Measurements from ENCODE around the gene DENND1A.

DENND1A gene

DNA sequence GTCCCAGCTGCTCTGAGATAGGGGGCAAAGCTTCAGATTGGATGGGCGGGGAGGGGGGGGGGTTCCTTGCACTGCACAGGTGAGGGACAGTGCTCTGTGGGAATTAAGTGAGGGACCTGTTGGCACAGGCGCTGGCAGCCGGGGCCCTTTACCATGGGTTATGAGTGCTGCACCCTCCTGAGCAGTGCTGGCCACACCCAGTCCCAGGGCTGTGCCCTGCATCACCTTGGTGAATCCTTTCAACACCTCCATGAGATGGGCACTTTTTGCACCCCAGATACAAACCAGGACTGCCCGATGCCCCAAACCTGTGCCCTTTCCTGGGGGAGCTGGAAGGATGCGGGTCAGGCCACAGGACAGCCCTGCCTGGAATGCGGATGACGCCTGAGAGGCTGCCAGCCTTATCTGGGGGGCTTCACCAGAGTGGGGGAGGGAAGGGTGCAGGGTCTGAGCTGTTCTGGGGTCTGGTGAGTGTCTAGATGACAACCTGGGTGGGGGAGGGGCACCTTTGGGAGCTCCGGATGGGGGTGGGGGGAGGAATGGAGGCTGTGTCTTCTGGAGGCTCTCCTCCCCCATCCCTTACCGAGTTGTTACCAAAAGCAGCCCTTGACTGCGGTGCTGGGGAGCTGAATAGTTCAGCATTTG lies 568.7 kb downstream of the DENND1A start:
- peaks cover 92% of the 10 kb centered on the region for H3K4me1 ChIP-seq (ENCODE audit: control insufficient read depth, insufficient read depth, low read length, poor library complexity, severe bottlenecking)
- peak overlapping the region; percentile 96 for H3K27ac ChIP-seq (ENCODE audit: low read depth, low read length, severe bottlenecking)

DNA sequence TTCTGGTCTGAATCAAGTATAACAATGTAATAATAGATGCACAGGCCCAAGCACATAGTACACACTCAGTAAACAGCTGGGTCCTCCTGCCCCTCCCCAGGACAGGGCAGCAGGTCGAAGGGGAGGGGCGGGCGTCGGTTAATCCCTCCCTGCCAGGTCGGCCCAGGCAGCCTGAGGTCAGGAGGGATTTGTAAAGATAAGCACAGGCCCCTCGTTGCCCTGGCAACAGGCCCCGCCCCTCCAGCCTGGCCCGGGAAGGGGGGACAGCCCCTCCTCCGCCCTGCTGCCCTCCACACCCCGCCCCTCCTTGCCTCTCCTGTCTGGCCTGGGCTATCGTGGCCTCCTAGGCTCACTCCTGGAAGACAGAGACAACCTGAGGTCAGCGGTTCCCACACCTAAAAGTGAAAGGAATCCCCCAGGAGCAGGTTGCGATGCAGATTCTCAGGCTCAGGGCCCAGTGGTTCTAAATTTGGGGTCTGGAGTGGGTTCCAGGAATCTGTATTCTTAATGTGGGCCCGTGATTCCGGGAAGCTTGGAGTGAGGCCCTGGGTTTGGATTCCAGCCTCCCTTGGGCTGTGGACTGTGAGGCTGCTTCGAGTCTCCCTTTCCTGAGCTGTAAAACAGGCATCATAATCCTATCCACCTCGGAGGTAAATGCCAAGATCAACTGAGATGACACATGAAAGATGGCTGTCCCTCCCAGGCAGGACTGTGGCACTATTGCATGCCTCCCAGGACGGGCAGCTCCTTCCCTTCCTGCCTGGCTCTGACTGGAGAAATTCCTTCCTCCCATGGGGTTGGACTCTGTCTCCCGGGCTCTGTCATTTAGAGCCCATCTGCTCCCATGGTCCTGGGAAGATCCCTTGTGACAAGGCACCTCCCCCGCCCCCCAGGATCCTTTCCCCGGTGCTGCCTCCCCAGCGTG lies 569.5 kb downstream of the DENND1A start:
- WGBS, 2 experiments (ENCODE audit: insufficient coverage in 2 of 2) = 21 to 22% methylated on average over 14 to 17 of the region's 22 CpGs

More for the DNA sequence above, 568.7 kb downstream of the DENND1A start:
- no peak overlapping the region for H3K4me3 ChIP-seq (ENCODE audit: extremely low read depth, insufficient read depth, low read length, poor library complexity, severe bottlenecking)
- peaks cover 12% of the 10 kb centered on the region for H3K36me3 ChIP-seq (ENCODE audit: control insufficient read depth, insufficient read depth, low read length)
- 59 to 73% methylated on average over 3 to 4 of the region's 10 CpGs for WGBS, 2 experiments (ENCODE audit: insufficient coverage in 2 of 2)
- no peaks in the 10 kb centered on the region for H3K9me3 ChIP-seq (ENCODE audit: control insufficient read depth, low read length)

DNA sequence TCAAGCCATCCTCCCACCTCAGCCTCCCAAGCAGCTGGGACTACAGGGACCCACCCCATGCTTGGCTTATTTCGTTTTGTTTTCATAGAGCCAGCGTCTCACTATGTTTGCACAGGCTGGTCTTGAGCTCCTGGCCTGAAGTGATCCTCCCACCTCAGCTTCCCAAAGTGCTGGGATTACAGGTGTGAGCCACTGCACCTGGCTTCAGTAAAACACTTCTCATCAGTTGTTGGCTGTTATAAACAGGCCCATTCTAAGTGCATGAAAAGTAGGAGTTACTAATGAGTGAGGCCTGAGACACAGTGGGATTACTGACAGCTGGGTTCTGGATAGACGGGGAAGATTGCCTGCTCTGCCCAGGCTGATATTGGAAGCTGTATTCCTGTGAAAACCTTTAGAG lies 570.4 kb downstream of the DENND1A start:
- Histone ChIP-seq H3K27ac (ENCODE audit: low read depth, low read length, severe bottlenecking) (peak overlapping the region; percentile 96), H3K4me3 (ENCODE audit: extremely low read depth, insufficient read depth, low read length, poor library complexity, severe bottlenecking) (no peak overlapping the region), H3K4me1 (ENCODE audit: control insufficient read depth, insufficient read depth, low read length, poor library complexity, severe bottlenecking) (peaks cover 82% of the 10 kb centered on the region), H3K36me3 (ENCODE audit: control insufficient read depth, insufficient read depth, low read length) (no peaks in the 10 kb centered on the region), H3K9me3 (ENCODE audit: control insufficient read depth, low read length) (no peaks in the 10 kb centered on the region)
- WGBS, 2 experiments (ENCODE audit: insufficient coverage in 2 of 2) = 60 to 66% methylated on average over 2 to 3 of the region's 3 CpGs

More for the DNA sequence above, 569.5 kb downstream of the DENND1A start:
- Histone ChIP-seq H3K4me3 (ENCODE audit: extremely low read depth, insufficient read depth, low read length, poor library complexity, severe bottlenecking) (no peak overlapping the region), H3K9me3 (ENCODE audit: control insufficient read depth, low read length) (no peaks in the 10 kb centered on the region), H3K27ac (ENCODE audit: low read depth, low read length, severe bottlenecking) (peak overlapping the region; percentile 96), H3K4me1 (ENCODE audit: control insufficient read depth, insufficient read depth, low read length, poor library complexity, severe bottlenecking) (peaks cover 89% of the 10 kb centered on the region), H3K36me3 (ENCODE audit: control insufficient read depth, insufficient read depth, low read length) (peaks cover 7% of the 10 kb centered on the region)

DNA sequence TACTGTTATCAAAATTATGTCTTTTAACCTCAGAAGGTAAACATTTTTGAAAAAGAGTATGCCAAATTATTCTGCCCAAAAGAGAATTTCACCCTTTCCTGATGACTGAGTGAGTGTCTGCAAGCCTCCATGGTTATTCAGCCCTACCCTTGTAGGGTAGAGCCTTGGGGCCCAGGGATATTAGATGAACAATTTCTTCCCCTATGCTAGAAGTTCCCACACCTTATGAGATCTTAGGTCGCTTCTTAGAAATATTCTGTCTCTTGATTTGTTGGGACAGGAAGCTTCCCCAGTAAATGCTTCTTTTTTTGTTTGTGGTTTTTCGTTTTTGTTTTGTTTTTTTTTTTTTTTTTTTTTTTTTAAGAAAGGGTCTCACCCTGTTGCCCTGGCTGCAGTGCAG lies 570.8 kb downstream of the DENND1A start:
- no peak overlapping the region for H3K4me3 ChIP-seq (ENCODE audit: extremely low read depth, insufficient read depth, low read length, poor library complexity, severe bottlenecking)
- peaks cover 77% of the 10 kb centered on the region for H3K4me1 ChIP-seq (ENCODE audit: control insufficient read depth, insufficient read depth, low read length, poor library complexity, severe bottlenecking)
- peak overlapping the region; percentile 96 for H3K27ac ChIP-seq (ENCODE audit: low read depth, low read length, severe bottlenecking)
- WGBS, 2 experiments (ENCODE audit: insufficient coverage in 2 of 2) = no CpG with 5 or more reads among the region's 2 CpGs
- H3K36me3 ChIP-seq (ENCODE audit: control insufficient read depth, insufficient read depth, low read length) = no peaks in the 10 kb centered on the region
- H3K9me3 ChIP-seq (ENCODE audit: control insufficient read depth, low read length) = no peaks in the 10 kb centered on the region

DNA sequence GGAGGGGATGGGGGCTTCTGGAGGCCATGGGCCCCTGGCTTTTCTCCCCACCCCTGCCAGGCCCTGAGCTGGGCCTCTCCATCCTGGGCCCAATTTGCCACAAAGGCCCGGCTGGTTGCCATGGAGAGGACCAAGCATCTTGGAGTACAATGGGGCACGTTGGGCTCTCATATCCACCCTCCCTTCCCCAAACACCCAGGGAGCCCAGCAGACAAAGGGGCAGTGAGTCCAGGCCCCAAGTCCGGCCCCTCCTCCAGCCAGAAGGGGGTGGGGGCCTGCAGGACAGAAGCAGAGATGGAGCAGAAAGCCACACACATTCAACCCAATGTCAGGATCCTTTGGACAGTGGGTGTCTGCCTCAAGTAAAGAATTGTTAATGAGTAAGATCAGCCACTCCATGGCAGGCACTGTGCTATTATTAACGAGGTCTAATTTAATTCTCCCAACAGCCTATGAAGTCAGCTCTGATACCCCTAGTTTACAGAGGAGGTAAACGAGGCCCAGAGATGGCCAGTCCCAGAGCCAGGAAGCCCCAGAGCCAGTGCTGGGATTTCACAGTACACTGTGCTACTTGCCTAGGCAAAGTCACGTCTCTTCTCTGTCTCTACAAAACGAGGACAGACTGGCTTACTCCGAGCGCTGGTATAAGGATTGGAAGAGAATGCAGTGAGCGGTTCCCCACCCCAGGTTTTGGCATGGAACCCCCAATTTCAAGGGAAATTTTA lies 571.6 kb downstream of the DENND1A start:
- WGBS, 2 experiments (ENCODE audit: insufficient coverage in 2 of 2) = 54 to 59% methylated on average over 7 of the region's 10 CpGs
- Histone ChIP-seq H3K9me3 (ENCODE audit: control insufficient read depth, low read length) (no peaks in the 10 kb centered on the region), H3K27ac (ENCODE audit: low read depth, low read length, severe bottlenecking) (peak overlapping the region; percentile 74), H3K4me1 (ENCODE audit: control insufficient read depth, insufficient read depth, low read length, poor library complexity, severe bottlenecking) (peaks cover 70% of the 10 kb centered on the region), H3K4me3 (ENCODE audit: extremely low read depth, insufficient read depth, low read length, poor library complexity, severe bottlenecking) (peak overlapping the region; percentile 58), H3K36me3 (ENCODE audit: control insufficient read depth, insufficient read depth, low read length) (no peaks in the 10 kb centered on the region)

DNA sequence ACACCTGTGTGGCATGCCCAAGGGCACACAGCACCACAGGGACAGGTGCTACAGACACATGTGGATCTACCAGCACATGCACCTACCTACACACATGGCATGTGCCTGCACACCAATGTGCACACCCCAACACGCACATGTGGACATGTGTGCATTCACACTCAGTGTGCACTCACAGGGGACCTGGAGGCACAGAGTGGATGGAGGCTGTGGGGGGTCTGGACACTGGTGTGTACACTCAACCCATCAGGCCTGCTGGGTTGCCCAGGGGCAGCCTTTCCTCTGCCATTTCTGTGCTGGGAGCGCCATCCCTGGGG lies 572.2 kb downstream of the DENND1A start:
- Histone ChIP-seq H3K4me3 (ENCODE audit: extremely low read depth, insufficient read depth, low read length, poor library complexity, severe bottlenecking) (peak overlapping the region; percentile 58), H3K4me1 (ENCODE audit: control insufficient read depth, insufficient read depth, low read length, poor library complexity, severe bottlenecking) (peaks cover 64% of the 10 kb centered on the region), H3K36me3 (ENCODE audit: control insufficient read depth, insufficient read depth, low read length) (no peaks in the 10 kb centered on the region), H3K27ac (ENCODE audit: low read depth, low read length, severe bottlenecking) (peak overlapping the region; percentile 74), H3K9me3 (ENCODE audit: control insufficient read depth, low read length) (no peaks in the 10 kb centered on the region)
- 100% methylated on average over 2 of the region's 2 CpGs for whole genome bisulfite sequencing, 2 experiments (ENCODE audit: insufficient coverage in 2 of 2)

DNA sequence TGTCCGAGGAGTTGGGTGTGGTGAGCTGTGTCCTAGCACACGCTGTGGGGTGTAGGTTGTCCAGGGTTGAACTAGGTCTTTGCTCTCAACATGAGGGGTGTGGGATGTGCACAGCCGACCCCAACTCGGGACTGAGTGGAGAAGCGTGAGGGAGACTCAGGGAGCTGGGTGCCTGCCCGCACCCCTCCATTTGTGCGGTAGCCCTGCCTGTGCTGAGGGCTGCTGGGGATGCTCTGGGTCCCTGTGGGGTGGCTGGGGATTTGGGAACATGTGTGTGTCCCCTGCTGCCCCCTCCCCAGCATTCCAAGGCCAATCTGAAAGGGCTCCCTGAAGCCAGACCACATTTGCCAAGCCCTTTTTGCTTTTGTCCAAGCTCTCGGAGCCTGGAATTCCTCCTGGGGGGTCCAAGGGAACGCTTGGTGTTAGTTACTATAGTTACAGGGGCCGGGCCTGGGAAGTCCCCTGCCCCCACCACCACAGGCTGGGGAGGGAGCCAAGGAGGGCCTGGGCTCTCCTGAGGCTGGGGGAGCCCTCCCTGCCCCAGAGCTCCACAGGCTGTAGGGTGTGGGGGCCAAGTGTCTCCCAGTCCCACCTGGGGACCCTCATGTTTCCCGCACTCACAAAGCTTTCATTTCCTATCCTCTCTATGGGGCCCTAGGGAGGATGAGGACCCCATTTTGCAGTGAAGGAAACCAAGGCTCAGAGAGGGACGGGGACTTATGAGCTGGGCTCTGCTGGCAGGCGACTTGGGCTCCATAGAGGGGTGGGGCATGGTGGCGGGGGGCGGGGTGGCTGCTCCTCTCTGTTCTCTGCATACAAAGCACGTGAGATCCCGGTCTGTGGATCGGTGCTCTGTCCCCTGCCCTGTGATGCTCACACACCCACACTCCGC lies 572.8 kb downstream of the DENND1A start:
- peak overlapping the region; percentile 58 for H3K4me3 ChIP-seq (ENCODE audit: extremely low read depth, insufficient read depth, low read length, poor library complexity, severe bottlenecking)
- peaks cover 58% of the 10 kb centered on the region for H3K4me1 ChIP-seq (ENCODE audit: control insufficient read depth, insufficient read depth, low read length, poor library complexity, severe bottlenecking)
- H3K36me3 ChIP-seq (ENCODE audit: control insufficient read depth, insufficient read depth, low read length) = no peaks in the 10 kb centered on the region
- WGBS, 2 experiments (ENCODE audit: insufficient coverage in 2 of 2) = 31 to 58% methylated on average over 10 to 13 of the region's 19 CpGs
- peak overlapping the region; percentile 74 for H3K27ac ChIP-seq (ENCODE audit: low read depth, low read length, severe bottlenecking)
- H3K9me3 ChIP-seq (ENCODE audit: control insufficient read depth, low read length) = no peaks in the 10 kb centered on the region

DNA sequence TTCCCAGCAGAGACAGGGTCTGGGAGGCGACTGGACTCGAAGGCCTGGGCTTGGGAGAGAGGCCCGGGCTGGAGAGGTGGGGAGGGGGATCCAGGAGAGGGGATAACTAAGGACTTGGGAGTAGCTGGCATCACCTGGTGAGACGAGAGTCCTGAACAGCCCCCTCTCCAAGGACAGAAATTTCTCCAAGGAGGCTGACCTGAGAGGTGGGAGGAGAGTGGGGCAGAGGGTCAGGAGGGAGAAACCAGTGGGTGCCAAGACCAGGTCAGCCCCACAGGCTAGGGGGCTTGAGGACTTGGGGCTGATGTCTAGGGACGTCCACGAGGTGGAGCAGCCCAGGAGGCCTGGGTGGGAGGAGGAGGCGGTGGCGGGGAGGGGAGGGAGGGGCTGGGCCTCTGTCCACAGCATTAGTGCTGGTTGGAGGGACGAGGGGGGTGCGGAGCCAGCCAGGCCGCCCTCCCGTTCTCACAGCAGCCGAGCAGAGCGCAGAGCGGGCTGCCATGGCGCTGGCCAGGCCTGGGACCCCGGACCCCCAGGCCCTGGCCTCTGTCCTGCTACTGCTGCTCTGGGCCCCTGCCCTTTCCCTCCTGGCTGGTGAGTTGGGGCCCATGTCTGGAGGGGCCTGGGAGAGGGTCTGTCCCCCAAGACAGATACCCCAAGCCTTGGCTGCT lies 574.0 kb downstream of the DENND1A start, which contains the start of gene CRB2:
Gene CRB2 (plus strand): TSS at position 437 of the 671 bp plus-strand sequence. CDS start 64 bp downstream, at position 501.
- H3K4me1 ChIP-seq (ENCODE audit: control insufficient read depth, insufficient read depth, low read length, poor library complexity, severe bottlenecking) = peaks cover 47% of the 10 kb centered on the region
- no peaks in the 10 kb centered on the region for H3K36me3 ChIP-seq (ENCODE audit: control insufficient read depth, insufficient read depth, low read length)
- H3K27ac ChIP-seq (ENCODE audit: low read depth, low read length, severe bottlenecking) = peak within 1 kb of the TSS; percentile 43
- peak within 1 kb of the TSS; percentile 58 for H3K4me3 ChIP-seq (ENCODE audit: extremely low read depth, insufficient read depth, low read length, poor library complexity, severe bottlenecking)
- WGBS, 2 experiments (ENCODE audit: insufficient coverage in 2 of 2) = 1 to 4% methylated on average over 9 to 12 of the region's 17 CpGs
- H3K9me3 ChIP-seq (ENCODE audit: control insufficient read depth, low read length) = no peaks in the 10 kb centered on the region

DNA sequence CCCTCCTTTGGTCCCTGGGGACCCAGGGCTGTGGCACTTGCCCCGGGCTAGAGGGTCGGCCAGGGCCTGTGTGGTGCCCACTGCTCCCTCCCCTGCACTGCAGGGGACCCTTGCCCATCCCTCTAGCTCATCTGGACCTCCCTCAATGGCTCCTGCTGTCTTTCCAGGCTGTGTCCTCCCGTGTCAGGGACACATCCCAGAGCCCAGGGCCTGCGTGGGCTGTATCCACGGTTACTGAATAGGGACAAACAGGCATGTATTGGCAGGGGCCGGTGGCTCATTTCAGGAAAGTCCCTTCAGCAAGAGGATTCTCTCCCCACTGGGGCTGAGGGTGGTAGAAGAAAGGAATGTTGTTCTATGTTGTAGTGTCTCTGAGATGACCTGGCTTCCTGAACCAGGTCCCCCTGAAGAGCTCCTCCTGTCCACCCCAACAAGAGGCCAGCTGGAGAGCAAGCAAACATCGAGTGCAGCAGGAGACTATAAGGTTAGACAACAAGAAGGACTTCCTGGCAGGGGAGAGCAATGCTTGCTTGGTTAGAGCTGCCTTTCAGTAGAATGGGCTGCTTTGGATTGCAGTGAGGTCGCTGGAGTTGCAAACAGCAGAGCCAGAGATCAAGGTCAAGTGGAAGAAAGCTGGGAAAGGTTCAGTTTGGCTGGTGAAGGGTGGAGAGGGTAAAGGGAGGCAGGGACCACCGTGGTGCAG lies 575.0 kb downstream of the DENND1A start:
- no peak overlapping the region for H3K27ac ChIP-seq (ENCODE audit: low read depth, low read length, severe bottlenecking)
- no peak overlapping the region for H3K4me3 ChIP-seq (ENCODE audit: extremely low read depth, insufficient read depth, low read length, poor library complexity, severe bottlenecking)
- 47 to 57% methylated on average over 6 to 7 of the region's 9 CpGs for WGBS, 2 experiments (ENCODE audit: insufficient coverage in 2 of 2)
- H3K36me3 ChIP-seq (ENCODE audit: control insufficient read depth, insufficient read depth, low read length) = no peaks in the 10 kb centered on the region
- H3K9me3 ChIP-seq (ENCODE audit: control insufficient read depth, low read length) = no peaks in the 10 kb centered on the region
- H3K4me1 ChIP-seq (ENCODE audit: control insufficient read depth, insufficient read depth, low read length, poor library complexity, severe bottlenecking) = peaks cover 39% of the 10 kb centered on the region
